GM19438 (cell line): ENCODE results near the gene OR4F16.
"Not testable (repeated sequence)": the region's sequence is repeated elsewhere in the genome, so short reads cannot be mapped to it uniquely, and the experiment has no call there.

ENCODE experiments used
- ATAC-seq: cut with Tn5 transposase; IDR thresholded peaks from one replicate; pipeline ENCODE4 v1.9.1; 2021; ENCODE audit warnings: low read depth; ENCODE audit not compliant: unreplicated experiment

OR4F16 gene

GRCh38 chr1:686554-686953 is at the start of gene OR4F16:
Gene OR4F16 (minus strand): TSS chr1:686654. CDS start chr1:686654, 0 bp downstream.
- ATAC-seq: not testable (repeated sequence)

- not testable (repeated sequence) for ATAC-seq
Measured at GRCh38 chr1:733649-734048, 47.2 kb upstream of the OR4F16 start.

GRCh38 chr1:727040-727439 is 40.6 kb upstream of the OR4F16 start:
- not testable (repeated sequence) for ATAC-seq
